ENCODE data around the gene FGR.

DNA sequence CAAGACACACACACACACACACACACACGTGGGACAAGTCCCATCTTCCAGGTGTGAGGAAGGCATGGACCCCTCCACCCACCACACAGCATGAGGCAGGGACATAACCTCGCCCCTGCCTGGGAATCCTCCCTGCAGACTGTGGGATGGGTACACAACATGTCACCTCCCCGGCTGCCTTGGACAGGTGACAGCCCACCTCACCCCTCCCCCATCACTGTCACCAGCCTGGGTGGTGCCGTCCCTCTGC lies 71.7 kb downstream of the FGR start:
- TF ChIP-seq, protein P1, sequence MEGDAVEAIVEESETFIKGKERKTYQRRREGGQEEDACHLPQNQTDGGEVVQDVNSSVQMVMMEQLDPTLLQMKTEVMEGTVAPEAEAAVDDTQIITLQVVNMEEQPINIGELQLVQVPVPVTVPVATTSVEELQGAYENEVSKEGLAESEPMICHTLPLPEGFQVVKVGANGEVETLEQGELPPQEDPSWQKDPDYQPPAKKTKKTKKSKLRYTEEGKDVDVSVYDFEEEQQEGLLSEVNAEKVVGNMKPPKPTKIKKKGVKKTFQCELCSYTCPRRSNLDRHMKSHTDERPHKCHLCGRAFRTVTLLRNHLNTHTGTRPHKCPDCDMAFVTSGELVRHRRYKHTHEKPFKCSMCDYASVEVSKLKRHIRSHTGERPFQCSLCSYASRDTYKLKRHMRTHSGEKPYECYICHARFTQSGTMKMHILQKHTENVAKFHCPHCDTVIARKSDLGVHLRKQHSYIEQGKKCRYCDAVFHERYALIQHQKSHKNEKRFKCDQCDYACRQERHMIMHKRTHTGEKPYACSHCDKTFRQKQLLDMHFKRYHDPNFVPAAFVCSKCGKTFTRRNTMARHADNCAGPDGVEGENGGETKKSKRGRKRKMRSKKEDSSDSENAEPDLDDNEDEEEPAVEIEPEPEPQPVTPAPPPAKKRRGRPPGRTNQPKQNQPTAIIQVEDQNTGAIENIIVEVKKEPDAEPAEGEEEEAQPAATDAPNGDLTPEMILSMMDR (conservative IDR thresholded peaks at IDR 0.05; ENCODE audit: low read depth in 2 of 2): no peak
- no peak for TF ChIP-seq EZH2 (IDR thresholded peaks at IDR 0.05; ENCODE audit: low read depth, unreplicated experiment)
- TF ChIP-seq EZH2phosphoT487 (IDR thresholded peaks at IDR 0.05; ENCODE audit: unreplicated experiment): no peak

Data from GM23338 (cell line).